ENCODE data around the gene EIF6. TPM values are rescaled to one million over a fixed set of nuclear protein-coding genes. Genes with fewer than 3 reads are reported as not detected.

Gene EIF6
- total and polyA plus RNA-seq, 2 of the 8 experiments (the other 6 are each of a cell fraction or from before 2014, with no cell fraction given): 184 to 319 TPM

GRCh38 chr20:35307666-35308653, 23.4 kb upstream of the EIF6 start (continued):
- TF ChIP-seq CBX8 (IDR thresholded peaks at IDR 0.05; ENCODE audit: borderline replicate concordance, low read depth, low read length) (no peak), POLR2A (IDR thresholded peaks at IDR 0.05; ENCODE audit: control extremely low read depth in 1 of 2, low read depth in 2 of 2, low read length in 2 of 2) (no peak), MAFK (IDR thresholded peaks at IDR 0.05; ENCODE audit: low read depth, low read length) (no peak), POLR2AphosphoS5 (IDR thresholded peaks at IDR 0.05; ENCODE audit: low read depth, low read length) (no peak)

All from H1 (cell line).